ENCODE results near the gene JAKMIP1. TPM values are rescaled to one million over a fixed set of nuclear protein-coding genes. Genes with fewer than 3 reads are reported as not detected.
"Not testable (repeated sequence)": the region's sequence is repeated elsewhere in the genome, so short reads cannot be mapped to it uniquely, and the experiment has no call there.

JAKMIP1 gene
- total RNA-seq, 1 donor from 2014 or later, result 0.64 TPM

GRCh38 chr4:6142935-6143602, 57.3 kb downstream of the JAKMIP1 start:
- ATAC-seq (no peak), DNase-seq (peak; percentile 28)
- intact Hi-C loops (cut with DNase I), result no loop called here
- no peak for TF ChIP-seq CTCF (IDR thresholded peaks at IDR 0.05)
- no peaks in the 10 kb centered on the region for H3K4me1 ChIP-seq
- H3K4me3 ChIP-seq, result no peak overlapping the region
- no peaks in the 10 kb centered on the region for H3K27me3 ChIP-seq
- H3K9me3 ChIP-seq, result no peaks in the 10 kb centered on the region
- no peaks in the 10 kb centered on the region for H3K36me3 ChIP-seq
- no peak overlapping the region for H3K27ac ChIP-seq

- no peak for TF ChIP-seq CTCF (IDR thresholded peaks at IDR 0.05)
- H3K27ac ChIP-seq, result no peak overlapping the region
- no peaks in the 10 kb centered on the region for H3K27me3 ChIP-seq
- ATAC-seq, result no peak
- no peak overlapping the region for H3K4me3 ChIP-seq
- H3K9me3 ChIP-seq, result no peaks in the 10 kb centered on the region
- intact Hi-C loops (cut with DNase I), result no loop called here
- no peaks in the 10 kb centered on the region for H3K36me3 ChIP-seq
- no peaks in the 10 kb centered on the region for H3K4me1 ChIP-seq
- no peak for DNase-seq
Measured at GRCh38 chr4:6142511-6142910, 57.8 kb downstream of the JAKMIP1 start.

GRCh38 chr4:6141554-6141953, 58.8 kb downstream of the JAKMIP1 start:
- Histone ChIP-seq H3K27ac (no peak overlapping the region), H3K4me3 (no peak overlapping the region), H3K36me3 (no peaks in the 10 kb centered on the region), H3K9me3 (no peaks in the 10 kb centered on the region), H3K4me1 (no peaks in the 10 kb centered on the region), H3K27me3 (no peaks in the 10 kb centered on the region)
- no peak for ATAC-seq
- intact Hi-C loops (cut with DNase I), result no loop called here
- DNase-seq, result no peak
- TF ChIP-seq CTCF (IDR thresholded peaks at IDR 0.05), result no peak

- H3K9me3 ChIP-seq; DNase-seq; H3K27ac ChIP-seq; ATAC-seq; H3K4me1 ChIP-seq; H3K27me3 ChIP-seq; intact Hi-C loops (cut with DNase I); H3K36me3 ChIP-seq; H3K4me3 ChIP-seq: not testable (repeated sequence)
Measured at GRCh38 chr4:6141021-6141420, 59.3 kb downstream of the JAKMIP1 start.

GRCh38 chr4:6137747-6138135, 62.6 kb downstream of the JAKMIP1 start:
- no peak for TF ChIP-seq CTCF (IDR thresholded peaks at IDR 0.05)
- Histone ChIP-seq H3K36me3 (no peaks in the 10 kb centered on the region), H3K27me3 (no peaks in the 10 kb centered on the region), H3K27ac (no peak overlapping the region), H3K4me1 (no peaks in the 10 kb centered on the region), H3K9me3 (no peaks in the 10 kb centered on the region), H3K4me3 (no peak overlapping the region)
- no peak for DNase-seq
- no peak for ATAC-seq
- intact Hi-C loops (cut with DNase I), result no loop called here

- no peak overlapping the region for H3K4me3 ChIP-seq
- no peaks in the 10 kb centered on the region for H3K27me3 ChIP-seq
- ATAC-seq (no peak), DNase-seq (no peak)
- no peaks in the 10 kb centered on the region for H3K36me3 ChIP-seq
- intact Hi-C loops (cut with DNase I), result no loop called here
- no peak overlapping the region for H3K27ac ChIP-seq
- H3K9me3 ChIP-seq, result no peaks in the 10 kb centered on the region
- no peaks in the 10 kb centered on the region for H3K4me1 ChIP-seq
- no peak for TF ChIP-seq CTCF (IDR thresholded peaks at IDR 0.05)
Measured at GRCh38 chr4:6137027-6137746, 63.2 kb downstream of the JAKMIP1 start.
